CD14-positive monocyte (primary cell): Measurements from ENCODE around the gene CD93. TPM values are rescaled to one million over a fixed set of nuclear protein-coding genes. Genes with fewer than 3 reads are reported as not detected.

ENCODE experiments used
- DNase-seq, 3 donors: peaks; one replicate each; pipeline ENCODE4 v3.0.0-alpha.2; 2011 to 2022
- H2AFZ ChIP-seq: 2 replicates; pipeline ENCODE4 v1.6.0; 2012; ENCODE audit warnings: mild to moderate bottlenecking, low read depth, low read length, inconsistent platforms; ENCODE audit not compliant: insufficient read depth, poor library complexity, severe bottlenecking
- H3K27ac ChIP-seq, 2 donors: 1 replicate in 1 of 2; 2 replicates in 1 of 2; pipeline ENCODE4 v1.5.1; 2012 to 2013; ENCODE audit warnings: low read length in 2 of 2, control low read depth in 1 of 2, inconsistent platforms in 1 of 2, low read depth in 1 of 2, mild to moderate bottlenecking in 1 of 2
- H3K27me3 ChIP-seq, 2 donors: one replicate each; pipeline versions ENCODE4 v1.6.0 to v1.6.1; 2011 to 2013; ENCODE audit warnings: low read length in 2 of 2; ENCODE audit not compliant: control insufficient read depth in 2 of 2, insufficient read depth in 2 of 2
- H3K36me3 ChIP-seq, 2 donors: replicated peaks in 1 of 2; 1 replicate in 1 of 2; 2 replicates in 1 of 2; pipeline versions ENCODE4 v1.5.1 to v1.6.1; 2012 to 2013; ENCODE audit warnings: low read length in 2 of 2, control low read depth in 1 of 2, inconsistent platforms in 1 of 2, mild to moderate bottlenecking in 1 of 2; ENCODE audit not compliant: insufficient read depth in 2 of 2, control insufficient read depth in 1 of 2
- H3K4me1 ChIP-seq, 2 donors: 1 replicate in 1 of 2; 2 replicates in 1 of 2; pipeline versions ENCODE4 v1.5.1 to v1.6.1; 2012 to 2013; ENCODE audit warnings: low read length in 2 of 2, control low read depth in 1 of 2, inconsistent platforms in 1 of 2, mild to moderate bottlenecking in 1 of 2, moderate library complexity in 1 of 2; ENCODE audit not compliant: insufficient read depth in 2 of 2, control insufficient read depth in 1 of 2
- H3K4me2 ChIP-seq: replicated peaks from 2 replicates; pipeline ENCODE3; 2012; ENCODE audit warnings: low read length, moderate library complexity, mild to moderate bottlenecking; ENCODE audit not compliant: poor library complexity, severe bottlenecking; ENCODE audit errors: extremely low read depth
- H3K4me3 ChIP-seq, 3 experiments: fragments of 200-600 bp in 1 of 3; sonication (generic) in 1 of 3; replicated peaks in 1 of 3; 1 replicate in 2 of 3; 2 replicates in 1 of 3; pipeline ENCODE4 v1.5.1; 2011 to 2013; ENCODE audit warnings: low read length in 3 of 3, mild to moderate bottlenecking in 3 of 3, control low read depth in 2 of 3, low read depth in 2 of 3, inconsistent platforms in 1 of 3, moderate library complexity in 1 of 3
- H3K79me2 ChIP-seq: 2 replicates; pipeline ENCODE4 v1.6.0; 2012; ENCODE audit warnings: mild to moderate bottlenecking, control low read depth, inconsistent platforms, low read length, moderate library complexity; ENCODE audit not compliant: insufficient read depth
- H3K9ac ChIP-seq: 2 replicates; pipeline ENCODE4 v1.6.0; 2017; ENCODE audit warnings: low read length, mild to moderate bottlenecking; ENCODE audit not compliant: insufficient read depth, poor library complexity, severe bottlenecking
- H3K9me3 ChIP-seq, 2 donors: replicated peaks in 1 of 2; 1 replicate in 1 of 2; 2 replicates in 1 of 2; pipeline versions ENCODE4 v1.5.1 to v1.6.1; 2012 to 2013; ENCODE audit warnings: low read length in 2 of 2, control low read depth in 1 of 2; ENCODE audit not compliant: control insufficient read depth in 1 of 2, insufficient read depth in 1 of 2
- H4K20me1 ChIP-seq: 2 replicates; pipeline ENCODE4 v1.6.0; 2012; ENCODE audit warnings: mild to moderate bottlenecking, low read length, control low read depth, moderate library complexity; ENCODE audit not compliant: insufficient read depth
- H3K27ac Mint-ChIP-seq, 7 donors: one replicate each; pipeline ENCODE4 v1.8.0; 2020; ENCODE audit warnings: mild to moderate bottlenecking in 7 of 7, mixed read lengths in 7 of 7, moderate library complexity in 6 of 7, inconsistent platforms in 2 of 7
- H3K27me3 Mint-ChIP-seq, 3 donors: one replicate each; pipeline ENCODE4 v1.8.0; 2021 to 2022; ENCODE audit warnings: low read depth in 3 of 3, mild to moderate bottlenecking in 3 of 3, mixed read lengths in 3 of 3, moderate library complexity in 3 of 3, inconsistent platforms in 1 of 3
- H3K36me3 Mint-ChIP-seq, 2 donors: one replicate each; pipeline ENCODE4 v1.8.0; 2020; ENCODE audit warnings: mixed read lengths in 2 of 2, inconsistent platforms in 1 of 2, mild to moderate bottlenecking in 1 of 2
- H3K4me1 Mint-ChIP-seq: one replicate; pipeline ENCODE4 v1.8.0; 2020; ENCODE audit warnings: mild to moderate bottlenecking, mixed read lengths
- H3K4me3 Mint-ChIP-seq, 2 donors: one replicate each; pipeline ENCODE4 v1.8.0; 2020; ENCODE audit warnings: mild to moderate bottlenecking in 2 of 2, mixed read lengths in 2 of 2, moderate library complexity in 1 of 2
- H3K9me3 Mint-ChIP-seq, 7 donors: one replicate each; pipeline ENCODE4 v1.8.0; 2020 to 2022; ENCODE audit warnings: mixed read lengths in 7 of 7, mild to moderate bottlenecking in 6 of 7, moderate library complexity in 6 of 7, inconsistent platforms in 2 of 7
- CTCF ChIP-seq: fragments of 200-600 bp; IDR thresholded peaks from one replicate; pipeline ENCODE4 v1.8.0; 2022; ENCODE audit warnings: antibody characterized with exemption, mild to moderate bottlenecking
- WGBS: methylation state at CpG from one replicate; pipeline ENCODE4 v1.1.5; 2013; ENCODE audit warnings: missing lambda C conversion rate; ENCODE audit not compliant: insufficient coverage; 5-methylcytosine and 5-hydroxymethylcytosine counted together
- intact Hi-C, 2 donors: fragments of 100-400 bp; cut with micrococcal nuclease; formaldehyde crosslinking; loops; one replicate each; pipeline versions ENCODE4 v1.15.0 to v1.15.1; 2023
- polyA plus RNA-seq, 3 donors: library from polyadenylated mRNA; depleted of rRNA in 1 of 3; unstranded in 2 of 3; stranded (reverse) in 1 of 3; fragments of 300-500 nt in 2 of 3; fragments of >200 nt in 1 of 3; fragmentation: Illumina TruSeq in 2 of 3; gene quantifications; 1 replicate in 2 of 3; 2 replicates in 1 of 3; pipeline ENCODE4 v1.2.3, GENCODE V29; 2012 to 2021

The CD93 gene
- polyA plus RNA-seq, 3 donors, result 26.0 to 170 (median 48.9) TPM

- WGBS, result 98% methylated on average over 4 of the region's 13 CpGs
- Mint-ChIP-seq H3K9me3 (peaks cover 0 to 2% (median 0%) of the 10 kb centered on the region in 7 donors), H3K4me1 (peaks cover 74% of the 10 kb centered on the region), H3K27ac (no peak overlapping the region), H3K36me3 (no peaks in the 10 kb centered on the region), H3K27me3 (peaks cover 0 to 6% (median 2%) of the 10 kb centered on the region in 3 donors), H3K4me3 (no peak overlapping the region)
- DNase-seq, result no peak
- peaks cover 62 to 71% of the 10 kb centered on the region in 2 donors for H3K4me1 ChIP-seq
- no peaks in the 10 kb centered on the region for H3K27me3 ChIP-seq
- no peaks in the 10 kb centered on the region for H4K20me1 ChIP-seq
- intact Hi-C loops, result no loop called here
- no peak for TF ChIP-seq CTCF
- no peak overlapping the region for H3K4me3 ChIP-seq
- no peak overlapping the region for H2AFZ ChIP-seq
- no peaks in the 10 kb centered on the region for H3K9me3 ChIP-seq
- H3K36me3 ChIP-seq, result no peaks in the 10 kb centered on the region
- H3K4me2 ChIP-seq, result no peak overlapping the region
- H3K79me2 ChIP-seq, result no peaks in the 10 kb centered on the region
- H3K9ac ChIP-seq, result no peak overlapping the region
- H3K27ac ChIP-seq, result no peak overlapping the region
These were observed 13.9 kb upstream of the CD93 start for GRCh38 chr20:23099791-23100719.

DNA sequence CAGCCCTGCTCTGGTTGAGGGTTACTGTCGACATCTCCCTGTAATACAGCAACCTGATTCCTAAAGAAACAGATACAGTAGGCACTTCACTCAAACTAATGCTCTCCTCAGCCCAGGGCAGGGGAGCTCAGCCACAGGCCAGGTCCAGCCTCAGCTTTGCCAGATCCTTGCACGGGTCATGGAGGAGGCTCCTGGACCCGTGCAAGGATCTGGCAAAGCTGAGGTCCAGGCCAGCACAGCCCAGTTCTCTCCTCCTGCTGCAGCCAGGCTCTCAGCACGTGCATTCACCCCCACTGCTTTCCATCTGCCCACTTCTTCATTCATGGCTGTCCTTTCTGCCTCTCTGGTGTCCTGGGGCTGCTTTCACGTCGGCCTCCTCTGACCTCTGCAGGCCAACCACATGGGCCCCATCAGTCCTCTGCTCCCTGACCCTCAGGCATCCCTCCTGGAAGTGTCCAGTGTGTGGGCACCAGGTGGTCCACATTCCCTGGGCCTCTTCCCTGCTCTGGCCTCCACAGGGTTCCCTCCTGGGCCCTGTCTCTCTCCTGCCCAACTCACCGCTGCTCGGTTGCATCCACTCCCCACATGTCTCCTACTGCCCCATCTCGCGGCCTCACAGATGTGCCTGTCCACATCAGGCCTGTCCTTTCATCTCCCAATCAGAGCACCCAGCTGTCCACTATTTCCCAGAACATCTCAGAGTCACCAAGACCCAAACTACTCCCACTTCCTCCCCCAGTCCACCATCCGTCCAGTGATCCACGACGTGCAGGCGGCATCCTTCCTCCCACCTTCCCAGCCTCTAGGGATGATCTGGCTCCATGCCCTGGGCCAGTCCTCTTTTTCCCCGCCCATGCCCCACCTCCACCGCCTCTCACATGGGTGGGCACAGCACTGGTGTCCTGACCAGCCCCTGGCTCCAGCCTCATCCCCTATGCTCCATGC is 11.8 kb upstream of the CD93 start:
- no peak for TF ChIP-seq CTCF
- Mint-ChIP-seq H3K4me3 (peak overlapping the region in 1 of 2 donors; percentile 58), H3K27me3 (peaks cover 3 to 4% (median 4%) of the 10 kb centered on the region in 3 donors), H3K9me3 (peaks cover 0 to 2% (median 0%) of the 10 kb centered on the region in 7 donors), H3K36me3 (no peaks in the 10 kb centered on the region), H3K4me1 (peaks cover 66% of the 10 kb centered on the region), H3K27ac (peak overlapping the region in 5 of 7 donors; percentile 10 to 76 (median 54))
- Histone ChIP-seq H3K4me1 (peaks cover 47 to 62% of the 10 kb centered on the region in 2 donors), H4K20me1 (no peaks in the 10 kb centered on the region), H3K36me3 (no peaks in the 10 kb centered on the region), H3K79me2 (no peaks in the 10 kb centered on the region), H3K4me3 (no peak overlapping the region), H3K9me3 (no peaks in the 10 kb centered on the region), H3K27ac (no peak overlapping the region), H3K4me2 (no peak overlapping the region), H3K9ac (no peak overlapping the region), H3K27me3 (no peaks in the 10 kb centered on the region), H2AFZ (no peak overlapping the region)
- intact Hi-C loops, result no loop called here
- DNase-seq, result peak in 2 of 3 donors; percentile 40 to 44
- WGBS, result 89% methylated on average over 9 of the region's 16 CpGs
